Right ventricle myocardium superior (tissue), 1 donor: Measurements from ENCODE around the gene CDK18. TPM values are rescaled to one million over a fixed set of nuclear protein-coding genes. Genes with fewer than 3 reads are reported as not detected.

ENCODE experiments used
- ATAC-seq: fragments of 200-7000 bp; cut with Tn5 transposase; one replicate; pipeline ENCODE4 v1.9.1; 2020; ENCODE audit warnings: mild to moderate bottlenecking; ENCODE audit not compliant: poor library complexity
- DNase-seq: peaks from one replicate; pipeline ENCODE4 v3.0.0-alpha.2; 2020
- intact Hi-C: fragments of 100-400 bp; cut with DNase I; formaldehyde crosslinking; loops from one replicate; pipeline ENCODE4 v1.11.2; 2022
- total RNA-seq: library from RNA; stranded (reverse); fragmentation: NEBNext Ultra II Directional; extraction: Animal tissue kit (Norgen Biotek cat#: 25700); gene quantifications from one replicate; pipeline ENCODE4 v1.2.1, GENCODE V29; 2021
- donor health status: DM: no; HTN: yes; CAD: no; lungs with severe emphysema.

Gene CDK18
- total RNA-seq, 1 donor from 2014 or later: 172 TPM

DNA sequence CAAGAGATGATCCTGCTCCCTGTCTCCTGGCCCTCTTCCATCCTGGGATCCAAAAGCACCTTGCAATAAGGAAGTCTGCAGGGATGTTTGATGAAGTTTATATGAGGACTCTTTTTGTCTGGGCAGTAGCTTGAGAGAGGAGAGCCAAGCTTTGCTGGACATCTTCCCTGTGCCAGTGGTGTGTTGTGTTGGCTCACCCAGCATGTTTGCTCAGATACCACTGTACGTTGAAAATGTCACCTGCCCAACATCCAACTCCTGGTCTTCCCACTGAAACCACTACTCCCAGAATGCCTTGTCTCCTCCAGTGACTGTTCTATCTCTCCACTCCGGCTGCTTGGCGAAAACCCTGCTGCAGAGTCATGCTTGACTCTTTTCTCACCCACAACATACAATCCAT is 12.8 kb downstream of the CDK18 start:
- intact Hi-C loops: no loop called here
- ATAC-seq (peak; percentile 11), DNase-seq (no peak)

DNA sequence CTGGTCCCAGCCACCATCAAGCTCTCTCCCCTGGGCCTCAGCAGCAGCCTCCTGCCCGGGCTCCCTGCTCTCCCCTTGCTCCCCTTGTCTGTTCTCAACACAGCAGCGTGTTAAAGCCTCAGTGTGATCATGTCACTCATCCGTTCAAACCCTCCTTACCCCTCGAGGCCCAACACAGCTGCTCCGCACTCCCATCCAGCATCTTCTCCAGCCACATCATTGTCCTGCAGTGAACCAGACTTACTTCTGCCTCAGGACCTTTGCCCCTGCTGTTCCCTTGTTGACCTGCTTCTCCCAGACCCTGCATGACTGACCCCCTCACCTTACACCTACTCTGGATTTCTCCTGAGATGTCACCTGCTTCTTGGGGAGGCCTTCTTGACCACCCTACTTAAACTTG is 13.3 kb downstream of the CDK18 start:
- intact Hi-C loops: no loop called here
- ATAC-seq (no peak), DNase-seq (no peak)

DNA sequence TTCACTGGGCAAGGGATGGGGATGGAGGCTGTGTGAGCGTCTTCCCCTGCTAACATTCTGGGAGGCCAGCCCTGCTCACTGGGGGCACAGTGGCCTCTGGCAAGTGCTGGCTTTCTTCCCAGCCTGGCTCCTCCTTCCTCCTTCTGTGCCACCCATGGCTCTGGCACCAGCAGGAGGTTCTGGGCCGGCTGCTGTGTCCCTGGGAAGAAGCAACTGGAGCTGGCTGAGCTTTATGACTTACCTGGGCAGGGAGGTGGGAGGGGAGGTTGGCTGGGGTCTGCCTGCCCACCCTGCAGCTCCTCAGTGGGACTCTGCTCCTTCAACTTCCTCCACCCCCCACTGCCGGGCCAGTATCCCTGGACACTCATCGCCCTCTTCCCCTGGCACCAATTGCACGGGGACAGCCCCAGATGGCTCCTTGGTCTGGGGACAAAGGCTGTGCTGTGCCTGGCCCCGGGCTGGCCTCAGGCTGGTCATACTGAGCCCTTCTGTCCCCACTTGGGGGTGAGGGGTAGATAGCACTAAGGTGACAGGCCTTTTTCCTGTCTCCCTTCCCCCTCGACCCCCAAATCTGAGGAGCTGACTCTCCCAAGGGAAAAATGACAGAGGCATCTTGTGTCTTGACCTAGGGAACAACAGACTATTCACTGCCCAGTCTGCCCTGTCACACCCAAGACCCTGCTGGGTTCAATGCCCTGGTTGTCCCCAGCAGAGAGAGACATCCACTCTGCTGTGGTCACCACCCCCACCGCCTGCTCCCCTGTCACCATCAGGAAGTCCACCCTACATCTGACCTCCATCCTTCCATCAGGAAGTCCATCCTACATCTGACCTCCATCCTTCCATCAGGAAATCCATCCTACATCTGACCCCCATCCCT is 14.4 kb downstream of the CDK18 start:
- intact Hi-C loops: no loop called here
- ATAC-seq: peak; percentile 42
- DNase-seq: no peak

DNA sequence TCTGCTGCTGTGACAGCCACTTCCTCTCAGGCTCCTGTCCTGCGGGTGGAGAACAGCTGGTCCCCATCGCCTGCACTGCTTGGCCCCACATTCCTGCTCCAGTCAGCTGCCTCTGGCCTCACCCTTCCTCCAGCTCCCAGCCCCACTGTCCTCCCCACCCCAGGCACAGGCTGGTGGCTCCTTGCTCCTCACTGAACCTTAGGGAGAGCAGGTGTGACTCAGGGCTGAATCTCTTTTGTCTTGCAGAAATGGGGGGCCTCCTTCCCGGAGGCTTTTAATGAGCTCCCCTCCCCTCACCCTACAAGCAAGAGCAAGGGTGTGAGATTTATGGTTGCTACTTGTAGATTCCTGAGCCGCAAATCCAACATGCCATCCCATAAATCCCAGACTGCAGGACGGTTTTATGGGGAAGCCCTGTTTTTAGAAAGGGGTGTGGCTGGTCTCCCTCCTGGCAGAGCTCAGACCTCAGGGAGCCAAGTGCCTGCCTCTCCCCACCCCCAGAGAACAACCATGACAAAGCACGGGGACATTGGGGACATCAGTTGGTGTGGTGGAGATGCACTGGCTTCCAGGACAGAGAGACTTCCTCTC is 15.2 kb downstream of the CDK18 start:
- intact Hi-C loops: loop anchor here (5.0 kb wide), 1 partner anchor 122 kb away; no protein-coding TSS in a partner anchor
- DNase-seq: no peak
- peak; percentile 47 for ATAC-seq

DNA sequence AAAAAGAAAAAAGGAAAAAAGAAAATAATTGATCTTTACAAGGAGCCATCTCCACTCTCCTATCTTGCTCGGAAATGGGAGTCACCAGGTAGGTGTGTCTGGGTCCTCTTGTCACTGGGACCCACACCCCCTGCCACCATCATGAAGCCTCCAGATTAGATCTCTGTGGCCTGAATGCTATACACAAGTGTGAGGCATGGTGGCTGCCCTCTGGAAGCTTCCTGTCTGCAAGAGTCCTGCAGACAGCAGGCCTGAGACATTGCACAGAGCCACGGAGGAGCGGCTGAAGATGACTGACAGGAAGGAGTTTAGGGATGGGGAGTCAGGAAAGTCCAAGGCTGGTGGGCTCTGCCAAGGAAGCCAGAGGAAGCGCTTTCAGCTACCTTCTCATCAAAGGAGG is 16.2 kb downstream of the CDK18 start:
- intact Hi-C loops: loop anchor here (5.0 kb wide), 1 partner anchor 123 kb away; no protein-coding TSS in a partner anchor
- no peak for ATAC-seq
- no peak for DNase-seq

DNA sequence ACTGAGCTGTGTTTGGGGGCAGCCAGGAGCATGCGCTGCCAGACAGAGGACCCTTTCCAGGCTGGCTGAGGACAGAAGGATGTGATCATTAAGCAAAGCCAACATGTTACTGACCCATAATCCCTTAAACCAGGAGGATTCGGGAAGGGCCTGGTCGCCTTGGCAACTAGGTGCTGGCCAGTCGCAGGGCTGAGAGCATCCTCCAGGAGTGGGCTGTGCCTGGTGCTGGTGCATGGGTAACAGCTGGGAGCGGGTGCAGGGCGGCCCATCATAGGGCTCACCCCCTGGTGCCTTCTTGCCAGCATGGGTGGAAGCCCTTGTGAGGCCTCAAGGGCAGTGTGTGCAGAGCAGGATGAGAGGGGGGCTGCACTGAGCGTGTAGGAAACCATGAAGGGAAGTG is 17.2 kb downstream of the CDK18 start:
- intact Hi-C loops: loop anchor here (5.0 kb wide), 1 partner anchor 124 kb away; no protein-coding TSS in a partner anchor
- DNase-seq (no peak), ATAC-seq (no peak)

DNA sequence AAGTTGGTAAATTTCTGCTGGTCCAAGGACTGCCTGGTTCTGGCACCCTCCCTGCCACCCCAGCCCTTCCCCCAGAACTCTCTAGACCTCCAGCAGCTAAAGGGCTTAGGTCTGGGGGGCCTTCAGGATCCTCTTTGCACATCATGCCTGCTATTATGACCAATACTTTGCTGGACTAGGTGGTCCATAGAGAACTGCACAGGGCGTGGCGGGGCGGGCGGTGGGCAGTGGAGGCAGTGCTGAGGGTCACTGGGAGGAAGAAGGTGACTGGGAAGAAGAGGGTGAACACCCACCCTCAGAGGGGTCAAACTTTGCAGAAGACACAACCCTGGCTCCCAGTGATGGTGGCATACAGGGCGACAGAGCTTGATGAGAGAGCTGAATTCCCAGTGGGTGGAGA is 18.2 kb downstream of the CDK18 start:
- intact Hi-C loops: loop anchor here (5.0 kb wide), 1 partner anchor 125 kb away; no protein-coding TSS in a partner anchor
- DNase-seq (no peak), ATAC-seq (no peak)

DNA sequence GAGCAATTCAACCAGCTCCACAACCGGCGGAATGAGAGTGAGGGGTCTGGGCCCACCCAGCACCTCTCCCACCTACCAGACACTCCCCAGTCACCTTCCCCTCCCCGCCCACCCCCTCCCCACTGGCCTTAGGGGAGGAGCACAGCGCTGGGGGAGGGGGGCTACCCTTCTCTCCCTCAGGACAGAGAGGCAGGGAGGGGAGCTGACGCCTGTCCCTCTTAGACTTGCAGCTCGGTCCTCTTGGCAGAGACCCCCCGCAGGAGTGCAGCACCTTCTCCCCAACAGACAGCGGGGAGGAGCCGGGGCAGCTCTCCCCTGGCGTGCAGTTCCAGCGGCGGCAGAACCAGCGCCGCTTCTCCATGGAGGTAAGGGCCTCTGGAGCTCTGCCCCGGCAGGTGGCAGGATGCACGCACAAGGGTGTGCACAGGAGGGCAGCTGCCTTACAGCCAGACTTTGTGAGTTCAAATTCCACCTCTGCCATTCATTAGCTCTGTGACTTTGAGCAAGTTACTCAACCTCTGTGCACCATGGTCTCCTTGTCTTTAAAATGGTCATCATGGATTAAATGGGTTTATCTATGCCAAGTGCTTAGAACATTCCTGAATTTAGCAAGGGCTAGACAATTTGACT is 18.9 kb downstream of the CDK18 start:
- DNase-seq (no peak), ATAC-seq (no peak)
- intact Hi-C loops: loop anchor here (5.0 kb wide), 1 partner anchor 126 kb away; no protein-coding TSS in a partner anchor

DNA sequence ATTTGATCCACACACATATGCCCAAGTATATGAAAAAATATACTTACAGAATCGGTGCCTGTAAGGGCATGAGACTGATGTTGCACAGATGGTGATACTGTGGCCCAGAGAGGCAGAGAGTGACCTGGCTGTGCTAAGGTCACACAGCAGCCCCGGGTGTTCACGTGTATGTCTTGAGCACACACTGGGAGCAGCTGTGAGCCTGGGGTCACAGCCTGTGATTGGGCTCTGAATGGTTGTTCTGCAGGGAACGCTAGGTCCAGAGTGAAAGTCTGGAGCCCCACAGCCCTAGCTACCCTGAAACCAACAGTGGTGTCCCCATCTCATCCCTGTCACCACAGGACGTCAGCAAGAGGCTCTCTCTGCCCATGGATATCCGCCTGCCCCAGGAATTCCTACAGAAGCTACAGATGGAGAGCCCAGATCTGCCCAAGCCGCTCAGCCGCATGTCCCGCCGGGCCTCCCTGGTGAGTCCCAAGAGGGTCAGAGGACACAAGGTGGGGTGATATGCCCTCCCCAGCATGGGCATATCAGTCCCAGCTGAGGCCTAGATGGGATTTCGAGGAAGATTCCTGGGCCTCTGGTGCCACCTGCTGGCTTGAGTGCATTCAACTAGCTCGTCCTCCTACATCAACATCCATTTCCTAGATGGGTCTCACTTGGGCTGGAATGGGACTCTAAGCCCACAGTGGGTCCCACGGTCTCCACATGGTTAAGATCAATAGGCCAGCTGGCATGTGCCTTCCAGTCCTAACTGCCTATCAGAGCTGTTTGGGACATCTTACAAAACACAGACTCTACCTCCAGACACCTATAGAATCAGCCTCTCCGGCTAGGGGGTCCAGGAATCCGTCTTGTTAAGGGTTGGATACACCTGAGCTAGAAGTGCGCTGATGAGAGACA is 19.7 kb downstream of the CDK18 start:
- DNase-seq (peak; percentile 85), ATAC-seq (peak; percentile 67)
- intact Hi-C loops: loop anchor here (1.0 to 5.0 kb wide), 2 partner anchors 36 to 127 kb away; no protein-coding TSS in a partner anchor

DNA sequence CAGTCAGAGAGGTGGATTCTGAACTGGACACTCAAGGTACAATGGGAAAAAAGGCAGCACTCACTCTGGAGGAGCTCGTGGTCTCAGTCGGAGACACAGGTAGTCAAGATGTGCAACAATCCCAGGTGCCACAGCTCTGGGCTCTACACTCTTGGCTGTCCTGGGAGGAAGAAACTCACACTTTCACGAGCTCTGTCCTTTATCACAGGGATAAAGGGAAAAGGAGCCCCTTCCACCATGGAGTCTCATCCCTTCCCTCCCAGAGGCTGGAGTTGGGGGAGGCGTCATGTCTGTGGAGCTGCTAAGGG is 20.3 kb downstream of the CDK18 start:
- no peak for DNase-seq
- intact Hi-C loops: loop anchor here (1.0 to 5.0 kb wide), 3 partner anchors 36 to 133 kb away; no protein-coding TSS in a partner anchor
- no peak for ATAC-seq

DNA sequence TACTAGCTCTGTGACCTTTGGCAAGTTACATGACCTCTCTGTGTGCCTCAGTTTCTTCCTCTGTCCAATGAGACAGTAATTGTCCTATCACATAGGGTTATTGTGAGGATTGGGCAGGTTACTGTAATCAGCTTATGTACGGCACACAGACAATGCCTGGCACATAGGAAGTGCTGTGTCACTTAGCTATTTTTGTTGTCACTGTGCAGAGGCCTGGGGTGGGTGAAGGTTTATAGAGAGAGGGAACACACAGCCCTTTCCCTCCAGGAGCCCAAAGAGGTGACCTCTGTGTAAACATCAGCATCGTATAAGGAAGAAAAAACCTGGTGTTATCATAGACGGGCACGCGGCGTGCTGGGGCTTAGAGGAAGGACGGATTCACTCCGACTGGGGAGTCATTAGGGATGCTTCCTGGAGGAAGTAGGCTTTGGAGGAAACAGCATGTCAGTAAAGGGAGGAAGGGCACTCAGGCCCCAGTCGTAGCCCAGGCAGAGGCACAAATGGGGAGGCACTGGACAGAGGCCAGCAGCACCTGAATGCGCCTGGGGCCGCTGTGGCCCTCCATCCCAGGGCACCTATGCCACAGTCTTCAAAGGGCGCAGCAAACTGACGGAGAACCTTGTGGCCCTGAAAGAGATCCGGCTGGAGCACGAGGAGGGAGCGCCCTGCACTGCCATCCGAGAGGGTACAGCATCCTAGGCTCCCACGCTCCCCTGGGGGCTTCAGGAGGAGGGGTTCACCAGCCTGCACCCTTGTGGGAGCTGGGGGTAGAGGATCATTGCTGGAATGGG is 21.2 kb downstream of the CDK18 start:
- intact Hi-C loops: loop anchor here (5.0 kb wide), 1 partner anchor 132 kb away; no protein-coding TSS in a partner anchor
- ATAC-seq: peak; percentile 18

DNA sequence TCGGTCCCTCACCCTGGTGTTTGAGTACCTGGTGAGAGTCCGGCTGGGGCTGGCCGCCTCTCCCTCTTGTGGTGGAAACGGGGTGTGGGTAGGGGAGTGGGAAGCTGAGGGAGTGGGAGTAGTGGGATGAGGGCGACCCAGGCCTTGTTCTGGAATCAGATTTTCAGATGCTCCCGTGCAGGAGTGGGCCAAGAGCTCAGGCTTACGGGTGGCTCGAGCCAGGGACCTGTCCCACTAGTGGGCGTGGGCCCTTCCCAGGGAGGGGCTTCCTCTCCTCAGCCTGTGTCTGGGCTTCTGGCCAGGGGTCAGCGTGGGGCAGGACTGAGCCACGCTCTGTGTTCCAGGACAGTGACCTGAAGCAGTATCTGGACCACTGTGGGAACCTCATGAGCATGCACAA is 22.0 kb downstream of the CDK18 start:
- no peak for ATAC-seq
- no peak for DNase-seq
- intact Hi-C loops: loop anchor here (5.0 kb wide), 1 partner anchor 131 kb away; no protein-coding TSS in a partner anchor

More for the DNA sequence above, 21.2 kb downstream of the CDK18 start:
- DNase-seq: no peak

DNA sequence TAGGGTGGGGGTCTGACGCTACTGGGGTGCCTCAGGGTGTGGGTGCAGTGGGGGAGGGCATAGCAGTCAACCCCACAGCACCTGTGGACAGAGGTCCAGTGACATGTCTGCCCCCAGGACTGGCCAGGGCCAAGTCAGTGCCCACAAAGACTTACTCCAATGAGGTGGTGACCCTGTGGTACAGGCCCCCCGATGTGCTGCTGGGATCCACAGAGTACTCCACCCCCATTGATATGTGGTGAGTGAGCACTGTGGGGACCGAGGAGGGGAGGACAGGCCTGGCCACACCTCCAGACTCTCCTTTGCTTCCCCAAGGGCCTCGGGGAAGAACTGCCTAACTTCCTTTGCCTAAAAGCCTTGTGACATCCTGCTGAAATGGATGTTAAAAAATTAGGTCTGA is 23.5 kb downstream of the CDK18 start:
- intact Hi-C loops: loop anchor here (5.0 kb wide), 1 partner anchor 129 kb away; no protein-coding TSS in a partner anchor
- no peak for DNase-seq
- no peak for ATAC-seq

DNA sequence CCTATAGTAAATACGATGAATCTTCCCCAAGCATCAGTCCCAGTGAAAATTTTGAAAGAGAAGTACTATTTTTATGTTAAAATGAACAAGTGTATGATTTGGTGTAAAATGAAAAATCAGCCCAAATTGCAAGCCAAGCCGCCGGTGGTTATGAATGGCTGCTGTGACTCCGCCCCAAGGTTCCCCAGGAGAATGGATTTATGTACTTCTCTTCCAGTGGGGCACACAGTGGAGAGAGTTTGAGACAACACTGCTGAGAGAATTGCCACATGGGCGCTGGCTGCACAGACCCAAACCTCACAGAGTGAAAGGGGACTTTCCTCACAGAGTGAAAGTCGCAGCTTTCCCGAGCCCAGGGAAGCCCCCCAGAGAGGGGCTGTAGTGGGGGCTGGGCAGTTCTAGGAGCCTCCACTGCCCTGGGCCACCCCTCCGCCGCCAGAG is 24.0 kb downstream of the CDK18 start:
- no peak for DNase-seq
- no peak for ATAC-seq
- intact Hi-C loops: loop anchor here (5.0 kb wide), 1 partner anchor 129 kb away; no protein-coding TSS in a partner anchor

DNA sequence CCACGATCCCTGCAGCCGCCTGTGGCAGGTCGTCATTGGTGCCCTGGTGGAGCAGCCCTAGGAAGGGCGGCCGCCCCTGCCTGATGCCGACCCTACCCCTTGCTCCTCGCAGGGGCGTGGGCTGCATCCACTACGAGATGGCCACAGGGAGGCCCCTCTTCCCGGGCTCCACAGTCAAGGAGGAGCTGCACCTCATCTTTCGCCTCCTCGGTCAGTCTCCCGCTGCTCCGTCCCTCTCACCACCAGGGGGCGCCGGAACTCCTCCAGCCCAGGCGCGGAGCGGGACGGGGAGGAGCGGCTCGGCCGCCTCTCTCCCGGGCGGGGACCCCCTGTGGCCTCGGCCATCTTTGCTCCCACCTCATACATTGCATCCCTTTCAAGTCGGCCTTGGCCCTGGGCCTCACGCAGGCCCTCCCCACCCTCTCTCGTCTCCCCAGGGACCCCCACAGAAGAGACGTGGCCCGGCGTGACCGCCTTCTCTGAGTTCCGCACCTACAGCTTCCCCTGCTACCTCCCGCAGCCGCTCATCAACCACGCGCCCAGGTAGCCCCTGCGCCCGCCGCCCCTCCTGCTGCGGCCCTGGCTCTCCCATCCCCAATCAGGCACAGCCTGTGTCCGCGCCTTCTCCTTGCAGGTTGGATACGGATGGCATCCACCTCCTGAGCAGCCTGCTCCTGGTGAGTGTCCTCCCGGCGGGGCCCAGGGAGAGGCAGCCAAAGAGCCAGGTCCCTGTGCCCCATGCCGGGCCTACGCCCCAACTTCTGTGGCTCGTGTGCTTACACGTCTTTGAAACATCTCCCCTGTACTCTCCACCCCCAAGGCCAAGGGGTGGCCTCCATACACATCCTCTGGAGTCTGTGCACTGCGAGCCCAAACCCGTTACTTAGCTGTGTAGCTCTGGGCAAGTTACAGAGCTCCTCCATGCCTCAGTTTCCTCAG is 24.7 kb downstream of the CDK18 start:
- ATAC-seq: peak; percentile 69
- intact Hi-C loops: loop anchor here (5.0 kb wide), 1 partner anchor 128 kb away; no protein-coding TSS in a partner anchor

DNA sequence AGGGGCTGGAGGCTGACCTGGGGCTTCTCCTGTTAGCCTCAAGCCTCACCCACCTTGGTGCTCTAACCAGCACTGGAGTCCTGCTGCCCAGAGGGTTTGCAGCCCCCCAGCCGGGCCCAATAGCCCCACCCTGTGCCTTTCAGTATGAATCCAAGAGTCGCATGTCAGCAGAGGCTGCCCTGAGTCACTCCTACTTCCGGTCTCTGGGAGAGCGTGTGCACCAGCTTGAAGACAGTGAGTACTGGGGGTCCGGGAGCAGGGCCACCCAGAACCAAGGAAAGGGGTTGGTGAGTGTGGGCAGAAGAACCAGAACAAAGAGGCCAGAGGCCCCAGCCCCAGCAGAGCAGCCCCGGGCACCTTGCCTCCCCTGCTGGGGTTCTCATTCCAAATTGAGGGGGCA is 25.6 kb downstream of the CDK18 start:
- DNase-seq (no peak), ATAC-seq (no peak)

More for the DNA sequence above, 24.7 kb downstream of the CDK18 start:
- DNase-seq: peak; percentile 90

More for the DNA sequence above, 25.6 kb downstream of the CDK18 start:
- intact Hi-C loops: no loop called here
